Measurements from ENCODE around the gene ZC3H10. TPM values are rescaled to one million over a fixed set of nuclear protein-coding genes. Genes with fewer than 3 reads are reported as not detected.

Gene ZC3H10
- total and polyA plus RNA-seq, 4 donors = 1.3 to 5.2 (median 1.9) TPM

DNA sequence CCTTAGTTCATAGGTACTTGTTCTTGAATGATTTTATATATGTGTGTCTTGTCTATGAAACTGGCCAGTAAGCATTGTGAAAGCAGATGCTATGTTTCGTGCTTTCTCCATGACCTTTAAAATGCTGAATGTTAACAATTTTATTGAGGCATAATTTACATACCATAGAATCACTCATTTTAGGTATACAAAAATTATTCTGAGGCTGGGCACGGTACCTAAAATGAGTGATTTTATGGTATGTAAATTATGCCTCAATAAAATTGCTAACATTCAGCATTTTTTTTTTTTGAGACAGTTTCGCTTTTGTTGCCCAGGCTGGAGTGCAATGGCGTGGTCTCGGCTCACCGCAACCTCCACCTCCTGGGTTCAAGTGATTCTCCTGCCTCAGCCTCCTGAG lies 16.8 kb downstream of the ZC3H10 start:
- Histone ChIP-seq H3K9me3 (ENCODE audit: control insufficient read depth in 4 of 4, low read length in 3 of 4) (no peaks in the 10 kb centered on the region), H3K4me3 (ENCODE audit: low read depth in 1 of 3, low read length in 3 of 3) (no peak overlapping the region)
- TF ChIP-seq NR2F2 (IDR thresholded peaks at IDR 0.05) = no peak
- no peak for TF ChIP-seq RAD21 (IDR thresholded peaks at IDR 0.05)
- TF ChIP-seq, protein P1, sequence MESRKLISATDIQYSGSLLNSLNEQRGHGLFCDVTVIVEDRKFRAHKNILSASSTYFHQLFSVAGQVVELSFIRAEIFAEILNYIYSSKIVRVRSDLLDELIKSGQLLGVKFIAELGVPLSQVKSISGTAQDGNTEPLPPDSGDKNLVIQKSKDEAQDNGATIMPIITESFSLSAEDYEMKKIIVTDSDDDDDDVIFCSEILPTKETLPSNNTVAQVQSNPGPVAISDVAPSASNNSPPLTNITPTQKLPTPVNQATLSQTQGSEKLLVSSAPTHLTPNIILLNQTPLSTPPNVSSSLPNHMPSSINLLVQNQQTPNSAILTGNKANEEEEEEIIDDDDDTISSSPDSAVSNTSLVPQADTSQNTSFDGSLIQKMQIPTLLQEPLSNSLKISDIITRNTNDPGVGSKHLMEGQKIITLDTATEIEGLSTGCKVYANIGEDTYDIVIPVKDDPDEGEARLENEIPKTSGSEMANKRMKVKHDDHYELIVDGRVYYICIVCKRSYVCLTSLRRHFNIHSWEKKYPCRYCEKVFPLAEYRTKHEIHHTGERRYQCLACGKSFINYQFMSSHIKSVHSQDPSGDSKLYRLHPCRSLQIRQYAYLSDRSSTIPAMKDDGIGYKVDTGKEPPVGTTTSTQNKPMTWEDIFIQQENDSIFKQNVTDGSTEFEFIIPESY (IDR thresholded peaks at IDR 0.05) = no peak
- no peak for TF ChIP-seq FOXA2 (IDR thresholded peaks at IDR 0.05)
- TF ChIP-seq FOXA1 (IDR thresholded peaks at IDR 0.05) = no peak
- TF ChIP-seq, protein P2, sequence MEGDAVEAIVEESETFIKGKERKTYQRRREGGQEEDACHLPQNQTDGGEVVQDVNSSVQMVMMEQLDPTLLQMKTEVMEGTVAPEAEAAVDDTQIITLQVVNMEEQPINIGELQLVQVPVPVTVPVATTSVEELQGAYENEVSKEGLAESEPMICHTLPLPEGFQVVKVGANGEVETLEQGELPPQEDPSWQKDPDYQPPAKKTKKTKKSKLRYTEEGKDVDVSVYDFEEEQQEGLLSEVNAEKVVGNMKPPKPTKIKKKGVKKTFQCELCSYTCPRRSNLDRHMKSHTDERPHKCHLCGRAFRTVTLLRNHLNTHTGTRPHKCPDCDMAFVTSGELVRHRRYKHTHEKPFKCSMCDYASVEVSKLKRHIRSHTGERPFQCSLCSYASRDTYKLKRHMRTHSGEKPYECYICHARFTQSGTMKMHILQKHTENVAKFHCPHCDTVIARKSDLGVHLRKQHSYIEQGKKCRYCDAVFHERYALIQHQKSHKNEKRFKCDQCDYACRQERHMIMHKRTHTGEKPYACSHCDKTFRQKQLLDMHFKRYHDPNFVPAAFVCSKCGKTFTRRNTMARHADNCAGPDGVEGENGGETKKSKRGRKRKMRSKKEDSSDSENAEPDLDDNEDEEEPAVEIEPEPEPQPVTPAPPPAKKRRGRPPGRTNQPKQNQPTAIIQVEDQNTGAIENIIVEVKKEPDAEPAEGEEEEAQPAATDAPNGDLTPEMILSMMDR (IDR thresholded peaks at IDR 0.05; ENCODE audit: low read depth, low read length, missing input control) = no peak
- TF ChIP-seq HNF4G (IDR thresholded peaks at IDR 0.05) = no peak
- TF ChIP-seq YY1 (IDR thresholded peaks at IDR 0.05) = no peak
- TF ChIP-seq, protein P3, sequence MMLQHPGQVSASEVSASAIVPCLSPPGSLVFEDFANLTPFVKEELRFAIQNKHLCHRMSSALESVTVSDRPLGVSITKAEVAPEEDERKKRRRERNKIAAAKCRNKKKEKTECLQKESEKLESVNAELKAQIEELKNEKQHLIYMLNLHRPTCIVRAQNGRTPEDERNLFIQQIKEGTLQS (IDR thresholded peaks at IDR 0.05) = no peak

DNA sequence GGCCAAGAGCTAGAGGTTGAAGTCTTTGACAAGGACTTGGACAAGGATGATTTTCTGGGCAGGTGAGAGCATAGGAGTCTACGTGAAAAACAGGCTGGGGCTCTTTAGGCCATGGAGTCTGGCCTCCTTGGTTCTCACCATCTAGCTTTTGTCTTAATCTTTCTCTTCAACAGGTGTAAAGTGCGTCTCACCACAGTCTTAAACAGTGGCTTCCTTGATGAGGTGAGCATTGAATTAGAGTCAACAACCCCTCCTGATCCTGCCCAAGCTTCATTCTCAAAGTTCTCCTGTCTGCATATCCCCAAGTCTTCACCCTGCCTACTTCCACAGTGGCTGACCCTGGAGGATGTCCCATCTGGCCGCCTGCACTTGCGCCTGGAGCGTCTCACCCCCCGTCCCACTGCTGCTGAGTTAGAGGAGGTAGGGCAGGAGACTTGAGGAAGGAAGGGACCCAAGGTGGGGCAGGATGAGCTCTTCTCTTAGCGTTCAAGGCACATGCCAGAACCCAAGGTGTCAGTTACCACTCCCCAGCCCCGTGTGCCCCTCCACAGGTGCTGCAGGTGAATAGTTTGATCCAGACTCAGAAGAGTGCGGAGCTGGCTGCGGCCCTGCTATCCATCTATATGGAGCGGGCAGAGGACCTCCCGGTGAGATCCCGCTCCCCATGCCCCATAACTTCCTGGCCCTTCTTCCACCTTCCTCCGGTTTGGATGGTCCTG lies 19.9 kb downstream of the ZC3H10 start:
- Histone ChIP-seq H3K27ac (ENCODE audit: low read depth in 1 of 2, low read length in 2 of 2) (no peak overlapping the region), H3K4me3 (ENCODE audit: low read depth in 1 of 3, low read length in 3 of 3) (no peak overlapping the region), H3K9ac (ENCODE audit: low read depth in 1 of 2, low read length in 2 of 2) (no peak overlapping the region), H3K27me3 (ENCODE audit: control insufficient read depth in 4 of 4, insufficient read depth in 4 of 4, low read length in 3 of 4) (no peaks in the 10 kb centered on the region), H3K36me3 (ENCODE audit: control insufficient read depth in 4 of 4, insufficient read depth in 3 of 4, low read depth in 1 of 4, low read length in 3 of 4) (peaks cover 20 to 66% (median 56%) of the 10 kb centered on the region in 4 donors), H3K9me3 (ENCODE audit: control insufficient read depth in 4 of 4, low read length in 3 of 4) (no peaks in the 10 kb centered on the region), H3K4me1 (ENCODE audit: control insufficient read depth in 4 of 4, insufficient read depth in 4 of 4, low read length in 3 of 4) (no peaks in the 10 kb centered on the region)
- DNase-seq (ENCODE audit: low spot score) = no peak
- TF ChIP-seq, protein P2 (IDR thresholded peaks at IDR 0.05; ENCODE audit: low read depth, low read length, missing input control) = no peak
- TF ChIP-seq, protein P4, sequence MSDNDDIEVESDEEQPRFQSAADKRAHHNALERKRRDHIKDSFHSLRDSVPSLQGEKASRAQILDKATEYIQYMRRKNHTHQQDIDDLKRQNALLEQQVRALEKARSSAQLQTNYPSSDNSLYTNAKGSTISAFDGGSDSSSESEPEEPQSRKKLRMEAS (IDR thresholded peaks at IDR 0.05) = no peak
- TF ChIP-seq FOXA1 (IDR thresholded peaks at IDR 0.05) (no peak), JUND (IDR thresholded peaks at IDR 0.05) (no peak), RXRA (IDR thresholded peaks at IDR 0.05) (no peak), TAF1 (conservative IDR thresholded peaks at IDR 0.05) (no peak), YY1 (IDR thresholded peaks at IDR 0.05) (no peak), EGR1 (IDR thresholded peaks at IDR 0.05; ENCODE audit: low read depth in 2 of 2) (no peak), HNF4A (conservative IDR thresholded peaks at IDR 0.05) (no peak), NR2F2 (IDR thresholded peaks at IDR 0.05) (no peak), GABPA (IDR thresholded peaks at IDR 0.05 in 1 of 2, conservative IDR thresholded peaks at IDR 0.05 in 1 of 2) (no peak), FOXA2 (IDR thresholded peaks at IDR 0.05) (no peak), RAD21 (IDR thresholded peaks at IDR 0.05) (no peak), HNF4G (IDR thresholded peaks at IDR 0.05) (no peak)
- TF ChIP-seq, protein P5, sequence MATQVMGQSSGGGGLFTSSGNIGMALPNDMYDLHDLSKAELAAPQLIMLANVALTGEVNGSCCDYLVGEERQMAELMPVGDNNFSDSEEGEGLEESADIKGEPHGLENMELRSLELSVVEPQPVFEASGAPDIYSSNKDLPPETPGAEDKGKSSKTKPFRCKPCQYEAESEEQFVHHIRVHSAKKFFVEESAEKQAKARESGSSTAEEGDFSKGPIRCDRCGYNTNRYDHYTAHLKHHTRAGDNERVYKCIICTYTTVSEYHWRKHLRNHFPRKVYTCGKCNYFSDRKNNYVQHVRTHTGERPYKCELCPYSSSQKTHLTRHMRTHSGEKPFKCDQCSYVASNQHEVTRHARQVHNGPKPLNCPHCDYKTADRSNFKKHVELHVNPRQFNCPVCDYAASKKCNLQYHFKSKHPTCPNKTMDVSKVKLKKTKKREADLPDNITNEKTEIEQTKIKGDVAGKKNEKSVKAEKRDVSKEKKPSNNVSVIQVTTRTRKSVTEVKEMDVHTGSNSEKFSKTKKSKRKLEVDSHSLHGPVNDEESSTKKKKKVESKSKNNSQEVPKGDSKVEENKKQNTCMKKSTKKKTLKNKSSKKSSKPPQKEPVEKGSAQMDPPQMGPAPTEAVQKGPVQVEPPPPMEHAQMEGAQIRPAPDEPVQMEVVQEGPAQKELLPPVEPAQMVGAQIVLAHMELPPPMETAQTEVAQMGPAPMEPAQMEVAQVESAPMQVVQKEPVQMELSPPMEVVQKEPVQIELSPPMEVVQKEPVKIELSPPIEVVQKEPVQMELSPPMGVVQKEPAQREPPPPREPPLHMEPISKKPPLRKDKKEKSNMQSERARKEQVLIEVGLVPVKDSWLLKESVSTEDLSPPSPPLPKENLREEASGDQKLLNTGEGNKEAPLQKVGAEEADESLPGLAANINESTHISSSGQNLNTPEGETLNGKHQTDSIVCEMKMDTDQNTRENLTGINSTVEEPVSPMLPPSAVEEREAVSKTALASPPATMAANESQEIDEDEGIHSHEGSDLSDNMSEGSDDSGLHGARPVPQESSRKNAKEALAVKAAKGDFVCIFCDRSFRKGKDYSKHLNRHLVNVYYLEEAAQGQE (IDR thresholded peaks at IDR 0.05) = no peak
- TF ChIP-seq, protein P1 (IDR thresholded peaks at IDR 0.05) = no peak
- TF ChIP-seq, protein P3 (IDR thresholded peaks at IDR 0.05) = no peak
- WGBS = 96% methylated on average over 14 of the region's 14 CpGs

More for the DNA sequence above, 16.8 kb downstream of the ZC3H10 start:
- DNase-seq (ENCODE audit: low spot score) = no peak
- no peak overlapping the region for H3K9ac ChIP-seq (ENCODE audit: low read depth in 1 of 2, low read length in 2 of 2)
- H3K36me3 ChIP-seq (ENCODE audit: control insufficient read depth in 4 of 4, insufficient read depth in 3 of 4, low read depth in 1 of 4, low read length in 3 of 4) = peaks cover 22 to 66% (median 53%) of the 10 kb centered on the region in 4 donors
- H3K4me1 ChIP-seq (ENCODE audit: control insufficient read depth in 4 of 4, insufficient read depth in 4 of 4, low read length in 3 of 4) = peaks cover 0 to 4% (median 0%) of the 10 kb centered on the region in 4 donors
- 98% methylated on average over 6 of the region's 6 CpGs for WGBS
- H3K27ac ChIP-seq (ENCODE audit: low read depth in 1 of 2, low read length in 2 of 2) = no peak overlapping the region
- no peaks in the 10 kb centered on the region for H3K27me3 ChIP-seq (ENCODE audit: control insufficient read depth in 4 of 4, insufficient read depth in 4 of 4, low read length in 3 of 4)

All from liver (tissue), 9 donors.